Measurements from ENCODE around the gene UBE2J1. TPM values are rescaled to one million over a fixed set of nuclear protein-coding genes. Genes with fewer than 3 reads are reported as not detected.
A peak's percentile ranks its signal among the peaks of the same experiment; 100 is the strongest.

UBE2J1 gene
- total RNA-seq, 1 donor from 2014 or later: 20.5 TPM

- H3K36me3 ChIP-seq (ENCODE audit: control insufficient read depth, insufficient read depth, low read length): no peaks in the 10 kb centered on the region
- H3K27me3 ChIP-seq (ENCODE audit: control insufficient read depth, insufficient read depth, low read length): peaks cover 15% of the 10 kb centered on the region
- no peak overlapping the region for H3K4me3 ChIP-seq (ENCODE audit: low read depth, low read length)
- DNase-seq (ENCODE audit: low read depth): no peak
- peak; percentile 43 for FAIRE-seq
- no peak for TF ChIP-seq CTCF (IDR thresholded peaks at IDR 0.05; ENCODE audit: insufficient read depth, low read length, severe bottlenecking)
Measured at GRCh38 chr6:89284081-89284480, 68.4 kb downstream of the UBE2J1 start.

- no peak for TF ChIP-seq CTCF (IDR thresholded peaks at IDR 0.05; ENCODE audit: insufficient read depth, low read length, severe bottlenecking)
- DNase-seq (ENCODE audit: low read depth) (no peak), FAIRE-seq (no peak)
- Histone ChIP-seq H3K4me3 (ENCODE audit: low read depth, low read length) (no peak overlapping the region), H3K27me3 (ENCODE audit: control insufficient read depth, insufficient read depth, low read length) (peaks cover 15% of the 10 kb centered on the region), H3K36me3 (ENCODE audit: control insufficient read depth, insufficient read depth, low read length) (no peaks in the 10 kb centered on the region)
Measured at GRCh38 chr6:89282749-89283148, 69.8 kb downstream of the UBE2J1 start.

GRCh38 chr6:89281779-89282246 lies 70.7 kb downstream of the UBE2J1 start:
- no peak for FAIRE-seq
- Histone ChIP-seq H3K36me3 (ENCODE audit: control insufficient read depth, insufficient read depth, low read length) (no peaks in the 10 kb centered on the region), H3K4me3 (ENCODE audit: low read depth, low read length) (no peak overlapping the region), H3K27me3 (ENCODE audit: control insufficient read depth, insufficient read depth, low read length) (peaks cover 8% of the 10 kb centered on the region)
- DNase-seq (ENCODE audit: low read depth): peak; percentile 22
- peak; percentile 56 for TF ChIP-seq CTCF (IDR thresholded peaks at IDR 0.05; ENCODE audit: insufficient read depth, low read length, severe bottlenecking)

- Histone ChIP-seq H3K36me3 (ENCODE audit: control insufficient read depth, insufficient read depth, low read length) (no peaks in the 10 kb centered on the region), H3K4me3 (ENCODE audit: low read depth, low read length) (no peak overlapping the region), H3K27me3 (ENCODE audit: control insufficient read depth, insufficient read depth, low read length) (peaks cover 8% of the 10 kb centered on the region)
- TF ChIP-seq CTCF (IDR thresholded peaks at IDR 0.05; ENCODE audit: insufficient read depth, low read length, severe bottlenecking): no peak
- FAIRE-seq: no peak
- DNase-seq (ENCODE audit: low read depth): no peak
Measured at GRCh38 chr6:89278956-89279355, 73.6 kb downstream of the UBE2J1 start.

Other genes starting within 250 kb of the UBE2J1 start
- gene SRSF12, start 234.7 kb downstream of the UBE2J1 start, total RNA-seq: under 0.01 and 0.38 TPM in 2 replicates
- gene PM20D2, start 206.7 kb downstream of the UBE2J1 start, total RNA-seq: 6.1 and 7.1 TPM in 2 replicates
- not detected in 2 replicates for gene GABRR1, start 135.4 kb downstream of the UBE2J1 start, total RNA-seq
- gene GABRR2, start 37.4 kb downstream of the UBE2J1 start, total RNA-seq: under 0.01 and 0.26 TPM in 2 replicates
- 3.4 and 5.5 TPM in 2 replicates for gene RRAGD, start 59.6 kb upstream of the UBE2J1 start, total RNA-seq
- gene ANKRD6, start 80.4 kb upstream of the UBE2J1 start, total RNA-seq: 6.1 and 9.5 TPM in 2 replicates

Data from bronchial epithelial cell (primary cell).